T47D (cell line): ENCODE results near the gene TEAD2.
A peak's percentile ranks its signal among the peaks of the same experiment; 100 is the strongest.
"Not testable (repeated sequence)": the region's sequence is repeated elsewhere in the genome, so short reads cannot be mapped to it uniquely, and the experiment has no call there.

Experiments used
- DNase-seq, 2 experiments: peaks; one replicate each; pipeline versions ENCODE4 v3.0.0 to v3.0.0-alpha.2; 2011 to 2012; ENCODE audit warnings: low read depth in 1 of 2, low spot score in 1 of 2
- JUND ChIP-seq: IDR thresholded peaks from 2 replicates; pipeline ENCODE4 v1.6.1; 2012; ENCODE audit warnings: low read depth
- in situ Hi-C: cut with HindIII; loops from 2 replicates; pipeline ENCODE4 v1.10.0; 2016; ENCODE audit warnings: low sequenced_read_pairs, low pct_unique_long_range_greater_than_20kb

The TEAD2 gene

DNA sequence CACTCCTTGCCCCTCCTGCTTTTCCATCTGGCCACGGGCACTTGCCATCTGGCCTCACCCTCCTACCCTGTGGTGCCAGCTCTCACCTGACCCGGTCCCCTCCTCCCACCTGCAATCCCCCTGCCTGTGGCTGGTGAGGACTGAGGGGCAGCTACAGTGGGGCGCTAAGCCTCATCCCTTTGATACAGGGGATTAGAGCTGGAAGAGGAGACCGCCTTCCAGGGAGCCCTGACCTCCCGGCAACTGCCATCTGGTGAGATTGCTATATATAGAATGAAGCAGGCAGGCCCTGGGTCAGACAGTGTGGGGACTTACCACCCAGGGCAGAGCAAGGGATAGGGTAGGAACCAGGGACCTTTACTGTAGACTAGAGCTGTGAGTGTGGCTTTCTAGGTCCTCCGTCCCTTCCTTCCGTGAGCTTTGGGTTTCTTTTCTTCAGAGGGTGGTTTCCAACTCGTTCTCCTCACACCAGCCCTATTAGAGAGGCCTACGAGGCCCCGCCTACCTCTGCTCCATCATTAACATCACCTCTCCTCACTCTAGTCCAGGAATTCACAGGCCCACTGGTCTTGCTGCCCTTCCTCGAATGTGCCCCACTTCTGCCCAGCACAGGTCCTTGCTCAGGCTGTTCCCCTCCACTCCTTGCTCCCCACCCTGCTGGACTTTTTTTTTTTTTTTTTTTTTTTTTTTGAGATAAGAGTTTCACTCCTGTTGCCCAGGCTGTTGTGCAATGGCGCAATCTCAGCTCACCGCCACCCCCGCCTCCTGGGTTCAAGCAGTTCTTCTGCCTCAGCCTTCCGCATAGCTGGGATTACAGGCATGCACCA lies 33.6 kb upstream of the TEAD2 start:
- in situ Hi-C loops, result no loop called here
- TF ChIP-seq JUND, result no peak
- DNase-seq, result no peak

DNA sequence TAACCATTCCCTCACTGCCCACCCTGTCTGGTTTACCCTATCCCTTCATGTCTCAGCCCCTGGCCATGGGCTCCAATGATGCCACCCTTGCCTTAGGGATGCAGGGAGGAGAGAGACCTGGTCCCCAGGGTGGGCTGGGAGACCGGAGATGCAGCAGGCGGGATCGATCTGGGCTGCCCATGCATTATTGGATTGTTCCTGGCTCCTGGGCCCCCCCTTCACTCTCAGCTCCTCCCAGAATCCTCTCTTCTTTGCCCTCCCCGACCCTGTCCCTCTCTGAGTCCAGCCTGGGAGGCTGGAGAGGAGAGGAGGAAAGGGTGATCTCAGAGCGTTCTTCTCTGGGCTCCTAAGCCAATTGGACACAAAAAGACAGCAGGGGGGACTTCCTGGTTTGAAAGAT lies 31.7 kb upstream of the TEAD2 start:
- in situ Hi-C loops, result no loop called here
- no peak for DNase-seq
- TF ChIP-seq JUND, result no peak

DNA sequence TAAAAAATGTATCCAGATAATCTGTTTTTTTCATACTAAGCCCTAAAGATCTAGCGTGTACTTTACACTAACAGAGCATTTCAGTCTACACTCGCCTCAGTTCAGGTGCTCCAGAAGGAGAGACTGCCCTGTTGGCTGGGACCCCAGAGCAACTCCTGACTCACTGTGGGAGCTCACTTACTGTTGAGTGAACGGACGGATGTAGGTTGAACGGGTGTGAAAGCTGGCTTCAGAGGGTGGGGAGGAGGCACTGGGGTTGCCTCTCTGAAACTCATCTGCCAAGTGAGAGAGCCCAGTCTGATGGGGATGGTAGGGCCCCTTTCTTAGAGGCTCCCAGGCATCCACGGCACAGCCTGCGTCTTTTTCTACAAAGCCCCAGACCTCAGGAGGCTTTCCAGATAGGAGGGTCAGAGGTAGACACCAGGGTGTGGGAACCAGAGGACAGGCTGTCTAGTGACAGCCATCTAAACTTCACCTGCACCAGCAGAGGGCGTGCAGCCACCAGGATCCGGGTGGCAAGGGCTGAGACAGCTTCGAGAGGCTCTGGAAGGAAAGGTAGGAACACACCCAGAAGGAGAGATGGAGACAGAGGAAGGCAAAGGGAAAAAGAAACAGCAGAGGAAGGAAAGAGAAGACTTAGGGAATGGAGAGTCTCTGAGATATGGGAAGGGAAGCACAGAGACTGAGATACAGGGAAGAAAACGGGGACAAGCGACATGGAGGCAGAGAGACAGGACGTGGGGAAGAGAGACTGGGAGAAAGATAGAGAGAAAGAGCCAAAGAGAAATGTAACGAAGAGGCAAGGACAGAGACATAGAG lies 29.6 kb upstream of the TEAD2 start:
- peak; percentile 75 to 84 for DNase-seq
- in situ Hi-C loops, result no loop called here
- TF ChIP-seq JUND, result no peak

DNA sequence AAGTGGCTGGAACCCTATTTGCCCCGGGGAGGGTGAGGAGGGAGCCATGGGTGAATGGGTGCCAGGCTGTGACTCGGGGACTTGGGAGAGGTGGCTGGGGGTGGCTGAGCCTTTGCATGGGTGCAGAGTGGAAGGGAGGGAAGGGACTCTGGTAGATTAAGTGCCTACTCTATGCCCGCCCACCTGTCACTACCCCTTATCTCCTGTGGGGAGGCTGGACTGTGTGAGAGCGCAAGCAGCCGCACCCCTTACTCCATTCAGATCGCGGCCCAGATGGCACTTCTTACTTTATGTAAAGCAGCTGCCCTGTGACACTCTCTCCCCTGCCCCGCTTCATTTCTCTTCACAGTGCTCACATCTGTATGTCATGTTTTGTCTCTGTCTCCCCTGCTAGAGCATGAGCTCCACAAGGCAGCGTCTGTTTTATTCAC lies 28.7 kb upstream of the TEAD2 start:
- DNase-seq, result no peak
- in situ Hi-C loops, result no loop called here
- no peak for TF ChIP-seq JUND

DNA sequence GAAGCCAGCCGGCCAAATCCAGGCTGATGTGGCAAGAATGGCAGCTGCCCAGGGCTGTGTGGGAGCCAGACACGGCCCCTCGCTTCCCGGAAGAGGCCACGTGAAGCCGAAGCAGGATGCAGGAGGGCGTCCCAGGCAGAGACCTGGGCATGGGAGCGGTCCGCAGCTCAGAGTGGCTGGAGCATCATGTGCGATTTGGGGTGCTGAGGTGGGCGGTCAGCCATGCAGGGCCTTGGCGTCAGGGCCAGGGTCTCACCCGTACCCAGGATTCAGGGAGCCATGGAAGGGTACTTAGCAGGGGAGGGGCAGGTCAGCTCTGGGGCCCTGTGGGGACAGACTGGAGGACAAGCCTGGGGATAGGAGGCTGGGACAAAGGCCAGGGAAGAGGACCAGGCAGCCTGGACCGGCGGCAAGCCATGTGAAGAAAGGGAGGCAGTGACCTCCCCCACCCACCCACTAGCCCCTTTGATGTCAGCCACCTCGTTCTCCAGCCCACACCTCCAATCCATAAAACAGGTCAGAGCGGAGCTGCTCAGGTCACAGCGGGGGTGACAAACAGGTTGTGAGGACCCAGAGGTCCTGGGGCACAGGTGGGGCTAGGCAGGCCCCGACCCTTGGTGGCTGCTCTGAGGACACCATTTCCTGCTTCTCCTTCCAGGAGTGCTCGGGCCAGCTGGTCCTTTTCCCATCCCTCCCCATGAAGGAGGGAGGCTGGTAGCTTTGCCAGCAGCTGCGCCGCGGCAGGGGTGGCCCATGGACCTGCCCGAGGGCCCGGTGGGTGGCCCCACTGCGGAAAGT lies 28.1 kb upstream of the TEAD2 start:
- in situ Hi-C loops, result no loop called here
- no peak for DNase-seq
- no peak for TF ChIP-seq JUND

DNA sequence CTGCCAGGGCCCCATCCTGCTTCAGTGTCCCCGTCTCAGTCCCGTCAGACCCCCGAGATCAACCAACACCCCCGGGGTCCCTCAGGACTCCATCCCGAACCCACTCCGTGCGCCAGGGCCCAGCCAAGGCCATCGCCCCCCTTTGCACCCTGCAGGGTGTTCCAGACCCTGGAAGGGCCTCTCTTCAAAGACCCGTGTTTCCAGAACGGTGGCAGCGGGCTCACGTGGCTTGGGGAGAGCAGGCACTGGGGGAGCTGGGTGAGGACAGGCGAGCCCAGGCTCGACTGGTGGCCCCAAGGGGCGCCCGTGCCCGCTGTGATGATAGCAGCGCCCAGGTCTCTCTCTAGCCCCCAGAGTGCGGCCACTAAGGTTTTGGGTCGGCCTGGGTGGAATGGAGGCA lies 27.2 kb upstream of the TEAD2 start:
- DNase-seq, result no peak
- in situ Hi-C loops, result no loop called here
- no peak for TF ChIP-seq JUND

DNA sequence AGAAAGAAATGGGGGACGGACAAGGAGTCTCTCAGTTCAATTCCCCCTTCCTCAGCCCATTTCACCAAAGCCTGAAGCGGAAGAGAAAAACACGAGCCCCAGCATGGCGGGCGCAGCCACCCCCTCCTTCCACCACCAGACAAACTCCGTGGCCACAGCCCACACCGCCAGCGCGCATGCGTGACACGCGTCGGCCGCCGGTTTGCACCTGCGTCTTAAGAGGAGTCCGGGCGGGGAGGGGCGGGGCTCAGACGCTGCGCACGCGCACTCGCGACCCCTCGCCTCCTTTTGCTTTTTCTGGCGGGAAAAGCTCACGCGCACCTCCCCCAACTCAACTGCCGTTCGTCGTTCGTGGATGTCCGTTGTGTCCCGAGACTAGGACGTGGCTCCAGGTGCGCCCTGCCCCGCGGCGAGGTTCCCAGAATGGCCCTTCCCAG lies 25.7 kb upstream of the TEAD2 start, which contains the start of gene KASH5:
Gene KASH5 (plus strand): TSS at position 314 of the 437 bp plus-strand sequence. CDS start 2,635 bp downstream, outside the sequence.
- no peak for TF ChIP-seq JUND
- DNase-seq, result no peak
- in situ Hi-C loops, result no loop called here

DNA sequence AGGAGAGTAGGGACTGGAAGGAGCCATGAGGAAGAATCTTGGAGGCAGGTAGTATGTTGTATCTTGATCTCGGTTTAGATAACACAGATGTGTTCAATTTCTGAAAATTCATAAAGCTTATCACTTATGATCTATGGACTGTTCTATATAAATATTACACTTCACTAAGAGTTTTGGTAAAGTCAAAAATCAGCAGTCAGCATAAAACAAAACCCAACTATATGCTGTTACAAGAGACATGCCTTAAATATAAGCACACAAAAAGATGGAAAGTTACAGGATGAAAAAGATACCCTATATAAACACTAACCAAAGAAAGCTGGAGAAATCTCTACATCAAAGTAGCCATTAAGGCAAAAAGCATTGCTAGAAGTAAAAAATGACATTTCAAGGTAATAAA lies 21.4 kb upstream of the TEAD2 start:
- in situ Hi-C loops, result no loop called here
- DNase-seq, result no peak
- TF ChIP-seq JUND, result no peak

DNA sequence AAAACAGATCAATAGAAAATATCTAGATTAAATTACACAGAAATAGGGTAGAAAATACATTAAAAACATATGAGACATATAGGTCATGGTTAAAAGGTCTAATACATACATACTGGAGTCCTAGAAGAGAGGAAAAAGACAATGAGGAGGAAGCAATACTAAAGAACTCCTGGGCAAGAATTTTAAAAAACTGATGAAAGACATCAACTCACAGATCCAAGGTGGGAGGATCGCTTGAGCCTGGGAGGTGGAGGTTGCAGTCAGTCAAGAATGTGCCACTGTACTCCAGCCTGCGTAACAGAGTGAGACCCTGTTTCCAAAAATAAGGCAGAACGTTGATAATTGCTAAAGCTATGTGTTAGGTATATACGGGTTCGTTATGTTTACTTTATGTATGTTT lies 20.4 kb upstream of the TEAD2 start:
- in situ Hi-C loops, result no loop called here
- DNase-seq, result no peak
- TF ChIP-seq JUND, result no peak

DNA sequence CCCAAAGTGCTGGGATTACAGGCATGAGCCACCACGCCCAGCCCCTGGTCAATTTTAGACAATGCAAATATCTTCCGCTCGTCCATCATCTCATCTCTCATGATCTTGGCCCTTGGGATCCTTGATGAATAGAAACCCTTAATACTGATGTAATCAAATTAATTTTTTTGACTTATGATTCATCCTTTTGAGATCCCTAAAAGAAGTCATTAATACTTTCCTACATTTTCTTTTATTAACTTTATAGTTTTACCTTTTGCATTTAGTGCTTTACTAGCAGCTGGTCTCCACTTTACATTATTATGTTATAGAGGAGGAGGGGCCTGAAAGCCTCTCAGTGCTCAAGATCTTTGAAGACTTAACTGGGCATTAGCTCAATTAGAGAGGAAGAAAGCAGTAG lies 18.2 kb upstream of the TEAD2 start:
- in situ Hi-C loops, result no loop called here
- DNase-seq, result no peak
- TF ChIP-seq JUND, result no peak

DNA sequence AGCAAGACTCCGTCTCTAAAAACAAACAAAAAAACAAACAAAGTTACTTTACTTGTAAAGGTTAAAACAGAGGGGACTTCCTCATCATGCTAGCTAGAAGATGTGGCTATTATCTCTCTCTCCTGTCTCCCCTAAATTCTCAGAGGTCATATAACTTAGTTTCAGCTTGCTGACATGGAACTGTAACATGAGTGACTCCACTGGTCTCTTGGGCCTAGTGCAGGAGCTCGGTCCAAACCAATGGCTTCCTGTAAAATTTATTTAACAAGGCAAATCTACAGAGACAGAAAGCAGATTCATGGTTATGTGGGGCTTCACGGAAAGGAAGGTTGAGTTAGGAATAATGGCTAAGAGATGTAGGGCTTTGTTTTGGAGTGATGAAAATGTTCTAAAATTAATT lies 16.3 kb upstream of the TEAD2 start:
- in situ Hi-C loops, result no loop called here
- DNase-seq, result no peak
- no peak for TF ChIP-seq JUND

DNA sequence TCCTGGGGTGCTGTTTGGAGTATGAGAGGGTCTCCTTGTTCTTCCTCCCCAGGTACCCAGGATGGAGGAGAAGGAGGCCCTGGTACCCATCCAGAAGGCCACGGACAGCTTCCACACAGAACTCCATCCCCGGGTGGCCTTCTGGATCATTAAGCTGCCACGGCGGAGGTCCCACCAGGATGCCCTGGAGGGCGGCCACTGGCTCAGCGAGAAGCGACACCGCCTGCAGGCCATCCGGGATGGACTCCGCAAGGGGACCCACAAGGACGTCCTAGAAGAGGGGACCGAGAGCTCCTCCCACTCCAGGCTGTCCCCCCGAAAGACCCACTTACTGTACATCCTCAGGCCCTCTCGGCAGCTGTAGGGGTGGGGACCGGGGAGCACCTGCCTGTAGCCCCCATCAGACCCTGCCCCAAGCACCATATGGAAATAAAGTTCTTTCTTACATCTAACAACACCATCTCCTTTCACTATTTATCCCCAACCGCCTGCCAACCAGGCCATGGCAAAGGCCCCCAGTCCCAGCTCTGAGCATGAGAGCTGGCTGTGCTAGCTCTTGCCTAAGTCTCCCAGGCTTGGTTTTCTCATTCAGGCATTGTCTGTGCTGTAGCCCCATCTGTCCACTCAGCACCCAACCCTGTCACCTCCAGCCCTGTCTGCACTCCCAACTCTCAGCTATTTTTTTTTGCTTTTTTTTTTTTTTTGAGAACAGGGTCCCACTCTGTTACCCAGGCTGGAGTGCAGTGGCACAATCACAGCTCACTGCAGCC lies 12.6 kb upstream of the TEAD2 start:
- no peak for TF ChIP-seq JUND
- in situ Hi-C loops, result no loop called here
- DNase-seq, result no peak

DNA sequence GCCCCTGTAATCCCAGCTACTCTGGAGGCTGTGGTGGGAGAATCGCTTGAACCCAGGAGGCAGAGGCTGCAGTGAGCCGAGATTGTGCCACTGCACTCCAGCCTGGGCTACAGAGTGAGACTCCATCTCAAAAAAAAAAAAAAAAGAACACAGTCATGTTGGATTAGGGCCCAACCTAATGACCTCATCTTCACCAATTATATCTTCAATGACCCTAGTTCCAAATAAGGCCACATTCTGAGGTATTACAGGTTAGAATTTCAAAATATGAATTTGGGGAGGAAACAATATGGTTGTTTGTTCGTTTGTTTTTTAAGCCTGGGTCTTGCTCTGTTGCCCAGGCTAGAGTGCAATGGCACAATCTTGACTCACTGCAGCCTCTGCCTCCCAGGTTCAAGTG lies 11.0 kb upstream of the TEAD2 start:
- in situ Hi-C loops, DNase-seq: not testable (repeated sequence)
